K562 (cell line): ENCODE results near the gene MATCAP1. TPM values are rescaled to one million over a fixed set of nuclear protein-coding genes. Genes with fewer than 3 reads are reported as not detected.

Source experiments
- ATAC-seq: fragments of 200-7000 bp; cut with Tn5 transposase; 3 replicates; pipeline ENCODE4 v1.9.1; 2020; ENCODE audit warnings: moderate library complexity
- BruUV-seq: library from RNA; stranded (reverse); fragments of 400-500 nt; replicated peaks from 2 replicates; lab custom pipeline; 2021; lab: Mats Ljungman, UMichigan
- CTCF ChIA-PET: fragments of 300-600 bp; formaldehyde crosslinking; extraction: SDS; loops from one replicate; lab custom pipeline; 2021; ENCODE audit warnings: low intra/inter-chr PET ratio; lab: Yijun Ruan, JAX
- POLR2A ChIA-PET: fragments of 300-600, 350-650 bp; sonication (Branson Sonifier 250); formaldehyde crosslinking; extraction: SDS; loops from one replicate; lab custom pipeline; 2021; ENCODE audit warnings: antibody characterized with exemption, inconsistent platforms; lab: Yijun Ruan, JAX
- DNase-seq, 4 experiments: peaks; one replicate each; pipeline versions ENCODE4 v3.0.0 to v3.0.0-alpha.2; 2011 to 2018; ENCODE audit warnings: low spot score in 3 of 4, mixed read lengths in 3 of 4; ENCODE audit errors: extremely low read depth in 1 of 4
- FAIRE-seq: peaks from 2 replicates; lab custom pipeline; 2011; peaks lifted over from hg19 to GRCh38; lab: Jason Lieb, UNC
- H2AFZ ChIP-seq: 2 replicates; pipeline ENCODE4 v1.6.0; 2011; ENCODE audit warnings: low read depth, low read length, control low read depth, inconsistent platforms
- H3K27ac ChIP-seq: fragments of 200-600 bp; 3 replicates; pipeline ENCODE4 v1.8.0; 2011; ENCODE audit warnings: low read depth, mild to moderate bottlenecking, control low read depth, inconsistent platforms, low read length, moderate library complexity, mixed read lengths; ENCODE audit errors: extremely low read depth
- H3K27me3 ChIP-seq, 2 experiments: fragments of 300-600 bp in 1 of 2; 2 replicates in 1 of 2; 3 replicates in 1 of 2; pipeline versions ENCODE4 v1.6.0 to v1.8.0; 2011; ENCODE audit warnings: inconsistent platforms in 2 of 2, low read length in 2 of 2, mild to moderate bottlenecking in 1 of 2, mixed read lengths in 1 of 2, moderate library complexity in 1 of 2; ENCODE audit not compliant: control insufficient read depth in 2 of 2, insufficient read depth in 2 of 2
- H3K36me3 ChIP-seq: fragments of 300-600 bp; 3 replicates; pipeline ENCODE4 v1.8.0; 2011; ENCODE audit warnings: mild to moderate bottlenecking, low read length, inconsistent platforms; ENCODE audit not compliant: control insufficient read depth, insufficient read depth
- H3K4me1 ChIP-seq, 2 experiments: fragments of 200-600 bp in 1 of 2; replicated peaks in 1 of 2; 2 replicates in 1 of 2; 3 replicates in 1 of 2; pipeline versions ENCODE4 v1.5.1 to v1.8.0; 2011; ENCODE audit warnings: inconsistent platforms in 2 of 2, low read length in 2 of 2, mild to moderate bottlenecking in 1 of 2, mixed read lengths in 1 of 2, moderate library complexity in 1 of 2; ENCODE audit not compliant: control insufficient read depth in 2 of 2, insufficient read depth in 2 of 2
- H3K4me2 ChIP-seq: 2 replicates; pipeline ENCODE4 v1.6.1; 2011; ENCODE audit warnings: low read length, control low read depth, inconsistent platforms, mixed read lengths; ENCODE audit not compliant: insufficient read depth
- H3K4me3 ChIP-seq: fragments of 200-600 bp; sonication (generic), shearing (Covaris generic); 2 replicates; pipeline ENCODE4 v1.5.1; 2016; ENCODE audit warnings: control low read depth, inconsistent platforms
- H3K79me2 ChIP-seq: fragments of 200-600 bp; 3 replicates; pipeline ENCODE4 v1.8.0; 2011; ENCODE audit warnings: low read length, inconsistent platforms; ENCODE audit not compliant: control insufficient read depth, insufficient read depth
- H3K9ac ChIP-seq, 2 experiments: 2 replicates each; pipeline versions ENCODE4 v1.6.0 to v1.6.1; 2011; ENCODE audit warnings: low read depth in 2 of 2, low read length in 2 of 2, control low read depth in 1 of 2, inconsistent platforms in 1 of 2, mild to moderate bottlenecking in 1 of 2, mixed read lengths in 1 of 2; ENCODE audit not compliant: insufficient read depth in 1 of 2
- H3K9me1 ChIP-seq: one replicate; pipeline ENCODE4 v1.6.0; 2011; ENCODE audit warnings: inconsistent platforms, mild to moderate bottlenecking, low read length, moderate library complexity; ENCODE audit not compliant: control insufficient read depth, insufficient read depth
- H3K9me3 ChIP-seq: replicated peaks from 2 replicates; pipeline ENCODE4 v1.5.1; 2011; ENCODE audit warnings: low read depth, low read length, inconsistent platforms; ENCODE audit not compliant: control insufficient read depth, insufficient read depth
- H4K20me1 ChIP-seq: replicated peaks from 2 replicates; pipeline ENCODE4 v1.6.1; 2011; ENCODE audit warnings: low read length, inconsistent platforms, mixed read lengths; ENCODE audit not compliant: control insufficient read depth, insufficient read depth
- ARID1B ChIP-seq: fragments of 450-650 bp; IDR thresholded peaks from 2 replicates; pipeline ENCODE4 v1.6.1; 2016; ENCODE audit warnings: antibody characterized with exemption, mild to moderate bottlenecking, inconsistent platforms
- BHLHE40 ChIP-seq: IDR thresholded peaks from 2 replicates; pipeline ENCODE4 v1.6.1; 2011; ENCODE audit warnings: low read length, improper control_type of control experiment
- COPS2 ChIP-seq: fragments of 450-650 bp; conservative IDR thresholded peaks from 2 replicates; pipeline ENCODE4 v1.6.1; 2016; ENCODE audit warnings: mild to moderate bottlenecking, moderate library complexity
- E2F4 ChIP-seq: sonication (generic); formaldehyde crosslinking; IDR thresholded peaks from 2 replicates; pipeline ENCODE4 v1.8.0; 2022; ENCODE audit warnings: mild to moderate bottlenecking, low read depth, missing genetic modification reagents
- FUS ChIP-seq: fragments of 200-400 bp; formaldehyde crosslinking; optimal IDR thresholded peaks from 2 replicates; pipeline ENCODE3; 2017; ENCODE audit warnings: low read depth, low read length
- HNRNPH1 ChIP-seq: fragments of 200-400 bp; formaldehyde crosslinking; optimal IDR thresholded peaks from 2 replicates; pipeline ENCODE3; 2017; ENCODE audit warnings: low read depth, mild to moderate bottlenecking, low read length, moderate library complexity
- HNRNPK ChIP-seq: fragments of 200-400 bp; formaldehyde crosslinking; IDR thresholded peaks from one replicate; pipeline ENCODE4 v1.6.1; 2018; ENCODE audit warnings: mild to moderate bottlenecking, low read depth, low read length; ENCODE audit not compliant: poor library complexity, severe bottlenecking
- IFI16 ChIP-seq: fragments of 250-450 bp; sonication (Bioruptor Pico); IDR thresholded peaks from 2 replicates; pipeline ENCODE4 v2.1.2; 2022; ENCODE audit warnings: mild to moderate bottlenecking, inconsistent platforms
- KDM5B ChIP-seq: fragments of 200-600 bp; sonication (generic); IDR thresholded peaks from 2 replicates; pipeline ENCODE4 v1.6.1; 2012; ENCODE audit warnings: low read depth, mild to moderate bottlenecking, moderate library complexity, low read length, control low read depth, inconsistent platforms; ENCODE audit not compliant: insufficient replicate concordance
- MAZ ChIP-seq, 2 experiments: fragments of 450-650 bp in 1 of 2; sonication (generic) in 1 of 2; formaldehyde crosslinking; IDR thresholded peaks in 1 of 2; conservative IDR thresholded peaks in 1 of 2; 2 replicates each; pipeline versions ENCODE4 v1.4.0 to v1.5.0; 2020; ENCODE audit warnings: mild to moderate bottlenecking in 1 of 2, missing genetic modification reagents in 1 of 2
- MCM3 ChIP-seq: fragments of 450-650 bp; IDR thresholded peaks from 2 replicates; pipeline ENCODE4 v1.6.1; 2016
- NEUROD1 ChIP-seq: fragments of 150-350 bp; IDR thresholded peaks from 2 replicates; pipeline ENCODE4 v1.6.1; 2014; ENCODE audit warnings: borderline replicate concordance, low read length, low read depth; ENCODE audit not compliant: partially characterized antibody
- SRSF7 ChIP-seq: fragments of 200-400 bp; formaldehyde crosslinking; optimal IDR thresholded peaks from 2 replicates; pipeline ENCODE3; 2017; ENCODE audit warnings: mild to moderate bottlenecking, low read depth, low read length
- ZKSCAN3 ChIP-seq: fragments of 250-450 bp; sonication (Bioruptor Pico); IDR thresholded peaks from 2 replicates; pipeline ENCODE4 v1.4.0; 2020
- ZNF184 ChIP-seq: sonication (generic); formaldehyde crosslinking; IDR thresholded peaks from 2 replicates; pipeline ENCODE4 v1.5.0; 2020; ENCODE audit warnings: missing genetic modification reagents
- ZNF408 ChIP-seq: fragments of 250-450 bp; sonication (Bioruptor Pico); IDR thresholded peaks from 2 replicates; pipeline ENCODE4 v1.4.0; 2020; ENCODE audit warnings: low read depth, mild to moderate bottlenecking, moderate library complexity
- ZNF778 ChIP-seq: fragments of 450-650 bp; formaldehyde crosslinking; IDR thresholded peaks from 2 replicates; pipeline ENCODE4 v1.4.0; 2020; ENCODE audit warnings: mild to moderate bottlenecking, moderate library complexity
- WGBS: fragments of 100-300 bp; shearing (Covaris generic); methylation state at CpG from one replicate; pipeline ENCODE4 v1.1.6; 2016; ENCODE audit warnings: low coverage, mixed read lengths; ENCODE audit not compliant: insufficient coverage; ENCODE audit errors: missing lambda C conversion rate; 5-methylcytosine and 5-hydroxymethylcytosine counted together
- in situ Hi-C: fragments of 300-500 bp; cut with MboI; formaldehyde crosslinking; loops from 4 replicates; pipeline ENCODE4 v1.15.0; 2018; ENCODE audit warnings: inconsistent platforms, mixed read lengths
- intact Hi-C: fragments of 100-400 bp; cut with micrococcal nuclease; formaldehyde crosslinking; loops from 2 replicates; pipeline ENCODE4 v1.14.2; 2022
- polyA plus RNA-seq, 8 experiments: library from polyadenylated mRNA; depleted of rRNA in 4 of 8; stranded (reverse) in 5 of 8; unstranded in 3 of 8; fragments of >200 nt; fragmentation: Nextera tagmentation in 2 of 8; fragmentation: Illumina TruSeq in 1 of 8; extraction: Ambion mirVana in 2 of 8; extraction: Trizol in 1 of 8; gene quantifications; 2 replicates each; pipeline versions ENCODE4 v1.2.1 to v1.2.3, GENCODE V29; 2011 to 2014; ENCODE audit warnings: inconsistent platforms in 1 of 8, missing spikeins in 1 of 8
- total RNA-seq, 7 experiments: library from RNA; depleted of rRNA in 6 of 7; stranded (reverse); fragments of >200 nt in 6 of 7; fragmentation: Illumina TruSeq in 2 of 7; extraction: Trizol in 2 of 7; gene quantifications; 2 replicates each; pipeline versions ENCODE4 v1.2.1 to v1.2.3, GENCODE V29; 2011 to 2021; ENCODE audit warnings: low replicate concordance in 1 of 7
- TF ChIP-seq, protein P1 (sequence below): fragments of 250-450 bp; sonication (Bioruptor Pico); IDR thresholded peaks from 2 replicates; pipeline ENCODE4 v1.8.0; 2021; ENCODE audit warnings: moderate library complexity, mild to moderate bottlenecking, inconsistent platforms
- TF ChIP-seq, protein P2 (sequence below): fragments of 450-650 bp; formaldehyde crosslinking; IDR thresholded peaks from 2 replicates; pipeline ENCODE4 v1.4.0; 2020; ENCODE audit warnings: mild to moderate bottlenecking, moderate library complexity

The MATCAP1 gene
- total and polyA plus RNA-seq, 9 of the 15 experiments (the other 6 are each of a cell fraction or from before 2014, with no cell fraction given), result 3.4 to 20.5 (median 10.3) TPM

DNA sequence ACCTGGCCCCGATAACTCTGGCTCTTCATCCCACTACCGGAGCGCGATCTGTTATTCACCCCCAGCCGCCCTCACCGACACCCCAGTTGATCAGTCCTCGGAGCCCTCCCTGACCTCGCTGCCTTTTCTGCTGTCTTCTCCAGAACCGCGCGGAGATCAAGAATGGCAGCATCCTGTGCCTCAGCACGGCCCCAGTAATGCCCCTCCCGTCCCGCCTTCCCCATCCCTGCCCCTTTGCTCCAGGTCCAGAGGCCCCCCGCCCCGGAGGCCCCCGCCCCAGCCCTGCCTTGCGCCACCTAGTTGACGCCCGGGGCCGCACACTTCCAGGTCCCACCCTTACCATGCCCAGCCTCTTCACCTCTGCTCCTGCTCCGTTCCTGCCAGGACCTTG lies 16.0 kb upstream of the MATCAP1 start:
- Histone ChIP-seq H3K27me3 (no peaks in the 10 kb centered on the region), H3K9me1 (no peaks in the 10 kb centered on the region), H3K36me3 (peaks cover 91% of the 10 kb centered on the region), H3K4me2 (no peak overlapping the region), H3K79me2 (peaks cover 11% of the 10 kb centered on the region; the same call in 2 of the 3 replicates), H3K4me3 (no peak overlapping the region), H3K9me3 (no peaks in the 10 kb centered on the region), H4K20me1 (no peaks in the 10 kb centered on the region), H3K27ac (no peak overlapping the region), H3K9ac (peak overlapping the region in 1 of 2 experiments; percentile 9; a peak in 1 of 4 replicates), H2AFZ (no peak overlapping the region), H3K4me1 (peaks cover 0 to 48% of the 10 kb centered on the region in 2 experiments; a peak in 4 of 5 replicates)
- BruUV-seq, result no TSS peak
- intact Hi-C loops, result no loop called here
- TF ChIP-seq ZNF184 (CRISPR knock-in tag) (no peak), NEUROD1 (no peak), HNRNPK (no peak), ARID1B (no peak), ZKSCAN3 (CRISPR knock-in tag) (no peak), E2F4 (CRISPR knock-in tag) (no peak), ZNF408 (CRISPR knock-in tag) (no peak), FUS (no peak), HNRNPH1 (no peak), MCM3 (no peak), COPS2 (no peak), ZNF778 (CRISPR knock-in tag) (no peak), KDM5B (no peak), IFI16 (no peak), SRSF7 (no peak), MAZ (CRISPR knock-in tag; conservative IDR thresholded peaks at IDR 0.05 in 1 of 2, IDR thresholded peaks at IDR 0.05 in 1 of 2) (no peak), BHLHE40 (no peak)
- TF ChIP-seq, protein P1, sequence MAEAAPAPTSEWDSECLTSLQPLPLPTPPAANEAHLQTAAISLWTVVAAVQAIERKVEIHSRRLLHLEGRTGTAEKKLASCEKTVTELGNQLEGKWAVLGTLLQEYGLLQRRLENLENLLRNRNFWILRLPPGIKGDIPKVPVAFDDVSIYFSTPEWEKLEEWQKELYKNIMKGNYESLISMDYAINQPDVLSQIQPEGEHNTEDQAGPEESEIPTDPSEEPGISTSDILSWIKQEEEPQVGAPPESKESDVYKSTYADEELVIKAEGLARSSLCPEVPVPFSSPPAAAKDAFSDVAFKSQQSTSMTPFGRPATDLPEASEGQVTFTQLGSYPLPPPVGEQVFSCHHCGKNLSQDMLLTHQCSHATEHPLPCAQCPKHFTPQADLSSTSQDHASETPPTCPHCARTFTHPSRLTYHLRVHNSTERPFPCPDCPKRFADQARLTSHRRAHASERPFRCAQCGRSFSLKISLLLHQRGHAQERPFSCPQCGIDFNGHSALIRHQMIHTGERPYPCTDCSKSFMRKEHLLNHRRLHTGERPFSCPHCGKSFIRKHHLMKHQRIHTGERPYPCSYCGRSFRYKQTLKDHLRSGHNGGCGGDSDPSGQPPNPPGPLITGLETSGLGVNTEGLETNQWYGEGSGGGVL (CRISPR knock-in tag), result no peak
- TF ChIP-seq, protein P2, sequence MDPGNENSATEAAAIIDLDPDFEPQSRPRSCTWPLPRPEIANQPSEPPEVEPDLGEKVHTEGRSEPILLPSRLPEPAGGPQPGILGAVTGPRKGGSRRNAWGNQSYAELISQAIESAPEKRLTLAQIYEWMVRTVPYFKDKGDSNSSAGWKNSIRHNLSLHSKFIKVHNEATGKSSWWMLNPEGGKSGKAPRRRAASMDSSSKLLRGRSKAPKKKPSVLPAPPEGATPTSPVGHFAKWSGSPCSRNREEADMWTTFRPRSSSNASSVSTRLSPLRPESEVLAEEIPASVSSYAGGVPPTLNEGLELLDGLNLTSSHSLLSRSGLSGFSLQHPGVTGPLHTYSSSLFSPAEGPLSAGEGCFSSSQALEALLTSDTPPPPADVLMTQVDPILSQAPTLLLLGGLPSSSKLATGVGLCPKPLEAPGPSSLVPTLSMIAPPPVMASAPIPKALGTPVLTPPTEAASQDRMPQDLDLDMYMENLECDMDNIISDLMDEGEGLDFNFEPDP (CRISPR knock-in tag), result no peak
- FAIRE-seq, result no peak
- POLR2A ChIA-PET, result interaction anchor here (0.6 to 0.9 kb wide), 4 partner anchors 9 to 44 kb away, joined by 3 to 7 read pairs (median 4); no protein-coding TSS in a partner anchor
- DNase-seq, result no peak
- 0 out of 3 replicates have a peak, but pooled peaks have one; percentile 10 for ATAC-seq
- CTCF ChIA-PET, result no interaction called here
- in situ Hi-C loops, result no loop called here
- WGBS, result 97% methylated on average over 5 of the region's 22 CpGs
